Neutrophil (primary cell): ENCODE results near the gene PLA2G4A.

Source experiments
- H3K27ac ChIP-seq: fragments of 200-600 bp; sonication (generic); 2 replicates; pipeline ENCODE4 v1.5.1; 2016; ENCODE audit warnings: mild to moderate bottlenecking, moderate library complexity
- H3K27me3 ChIP-seq: fragments of 200-600 bp; sonication (generic); 2 replicates; pipeline ENCODE4 v1.6.0; 2016; ENCODE audit warnings: mild to moderate bottlenecking
- H3K36me3 ChIP-seq: fragments of 200-600 bp; sonication (generic); 2 replicates; pipeline ENCODE4 v1.5.1; 2017
- H3K4me1 ChIP-seq, 2 experiments: fragments of 200-600 bp in 1 of 2; sonication (generic) in 1 of 2; 1 replicate in 1 of 2; 2 replicates in 1 of 2; pipeline versions ENCODE4 v1.5.1 to v1.6.1; 2013 to 2016; ENCODE audit warnings: low read depth in 1 of 2, low read length in 1 of 2, mild to moderate bottlenecking in 1 of 2, moderate library complexity in 1 of 2; ENCODE audit not compliant: control insufficient read depth in 1 of 2, insufficient read depth in 1 of 2
- H3K4me3 ChIP-seq, 2 experiments: fragments of 200-600 bp in 1 of 2; sonication (generic) in 1 of 2; 1 replicate in 1 of 2; 2 replicates in 1 of 2; pipeline ENCODE4 v1.5.1; 2013 to 2016; ENCODE audit warnings: low read depth in 1 of 2, low read length in 1 of 2, mild to moderate bottlenecking in 1 of 2, moderate library complexity in 1 of 2
- H3K9me3 ChIP-seq: fragments of 200-600 bp; sonication (generic); 2 replicates; pipeline ENCODE4 v1.5.1; 2016
- TF ChIP-seq, protein P1 (sequence below): fragments of 200-600 bp; sonication (generic); IDR thresholded peaks from 2 replicates; pipeline ENCODE4 v1.5.1; 2016; ENCODE audit warnings: antibody characterized with exemption

The PLA2G4A gene

GRCh38 chr1:186831168-186831567 is 2.4 kb downstream of the PLA2G4A start:
- Histone ChIP-seq H3K4me1 (peaks cover 31 to 38% of the 10 kb centered on the region in 2 experiments), H3K36me3 (no peaks in the 10 kb centered on the region), H3K9me3 (no peaks in the 10 kb centered on the region), H3K27me3 (no peaks in the 10 kb centered on the region), H3K27ac (peak overlapping the region; percentile 9), H3K4me3 (peak overlapping the region in 1 of 2 experiments; percentile 71)
- TF ChIP-seq, protein P1, sequence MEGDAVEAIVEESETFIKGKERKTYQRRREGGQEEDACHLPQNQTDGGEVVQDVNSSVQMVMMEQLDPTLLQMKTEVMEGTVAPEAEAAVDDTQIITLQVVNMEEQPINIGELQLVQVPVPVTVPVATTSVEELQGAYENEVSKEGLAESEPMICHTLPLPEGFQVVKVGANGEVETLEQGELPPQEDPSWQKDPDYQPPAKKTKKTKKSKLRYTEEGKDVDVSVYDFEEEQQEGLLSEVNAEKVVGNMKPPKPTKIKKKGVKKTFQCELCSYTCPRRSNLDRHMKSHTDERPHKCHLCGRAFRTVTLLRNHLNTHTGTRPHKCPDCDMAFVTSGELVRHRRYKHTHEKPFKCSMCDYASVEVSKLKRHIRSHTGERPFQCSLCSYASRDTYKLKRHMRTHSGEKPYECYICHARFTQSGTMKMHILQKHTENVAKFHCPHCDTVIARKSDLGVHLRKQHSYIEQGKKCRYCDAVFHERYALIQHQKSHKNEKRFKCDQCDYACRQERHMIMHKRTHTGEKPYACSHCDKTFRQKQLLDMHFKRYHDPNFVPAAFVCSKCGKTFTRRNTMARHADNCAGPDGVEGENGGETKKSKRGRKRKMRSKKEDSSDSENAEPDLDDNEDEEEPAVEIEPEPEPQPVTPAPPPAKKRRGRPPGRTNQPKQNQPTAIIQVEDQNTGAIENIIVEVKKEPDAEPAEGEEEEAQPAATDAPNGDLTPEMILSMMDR: no peak

DNA sequence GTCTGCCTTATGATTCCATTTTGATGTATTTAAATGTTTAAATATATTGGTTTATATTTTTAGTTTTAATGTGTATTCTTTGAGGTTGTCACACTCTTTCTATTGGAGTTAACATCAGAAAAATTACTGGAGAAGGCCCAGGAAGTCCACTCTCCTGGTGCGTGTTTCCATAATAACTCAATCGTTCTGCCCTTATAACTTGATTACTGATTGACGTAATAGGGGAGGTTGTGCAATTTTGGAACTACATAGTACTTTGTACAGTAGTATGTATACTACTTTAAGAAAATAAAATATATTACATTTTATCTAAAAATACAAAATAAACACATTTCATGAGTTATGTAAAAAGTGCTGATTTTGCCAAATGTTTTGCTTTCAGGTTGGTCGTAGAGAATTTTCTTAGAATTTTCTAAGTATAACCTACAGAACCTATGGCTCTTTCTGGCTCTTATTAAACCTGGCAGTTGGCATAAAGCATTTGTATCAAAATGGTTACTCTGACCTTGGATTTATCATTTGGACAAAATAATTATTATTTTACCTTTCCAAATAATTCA is 5.7 kb downstream of the PLA2G4A start:
- Histone ChIP-seq H3K4me1 (peaks cover 41 to 46% of the 10 kb centered on the region in 2 experiments), H3K9me3 (no peaks in the 10 kb centered on the region), H3K27me3 (no peaks in the 10 kb centered on the region), H3K4me3 (no peak overlapping the region), H3K27ac (no peak overlapping the region), H3K36me3 (no peaks in the 10 kb centered on the region)
- TF ChIP-seq, protein P1: no peak

DNA sequence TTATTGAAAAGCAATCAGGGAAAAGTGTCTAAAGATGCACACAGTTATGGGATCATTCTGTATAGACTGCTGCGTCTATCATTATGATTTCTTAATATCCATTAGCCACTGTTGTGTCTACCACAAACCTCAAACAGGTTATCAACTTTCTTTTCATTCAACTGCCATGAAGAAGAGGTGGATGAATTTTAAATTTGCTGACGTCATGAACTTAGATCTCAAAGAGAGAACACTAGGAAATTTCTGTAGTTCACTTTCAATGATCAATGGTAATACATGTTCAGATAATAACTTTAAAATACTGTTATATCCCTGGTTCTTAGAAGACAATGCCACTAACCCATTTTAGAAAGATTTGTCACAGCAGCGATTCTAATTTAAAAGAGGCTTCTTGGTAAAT is 6.7 kb downstream of the PLA2G4A start:
- Histone ChIP-seq H3K4me3 (no peak overlapping the region), H3K36me3 (no peaks in the 10 kb centered on the region), H3K4me1 (peaks cover 41 to 46% of the 10 kb centered on the region in 2 experiments), H3K9me3 (no peaks in the 10 kb centered on the region), H3K27me3 (no peaks in the 10 kb centered on the region), H3K27ac (no peak overlapping the region)
- TF ChIP-seq, protein P1: no peak

GRCh38 chr1:186837806-186838205 is 9.1 kb downstream of the PLA2G4A start:
- Histone ChIP-seq H3K36me3 (no peaks in the 10 kb centered on the region), H3K9me3 (no peaks in the 10 kb centered on the region), H3K4me1 (peaks cover 30 to 33% of the 10 kb centered on the region in 2 experiments), H3K4me3 (no peak overlapping the region), H3K27ac (peak overlapping the region; percentile 74), H3K27me3 (no peaks in the 10 kb centered on the region)
- TF ChIP-seq, protein P1: no peak

GRCh38 chr1:186838380-186839040 is 9.8 kb downstream of the PLA2G4A start:
- H3K27ac ChIP-seq: peak overlapping the region; percentile 74
- H3K27me3 ChIP-seq: no peaks in the 10 kb centered on the region
- peaks cover 30 to 33% of the 10 kb centered on the region in 2 experiments for H3K4me1 ChIP-seq
- H3K4me3 ChIP-seq: no peak overlapping the region
- no peaks in the 10 kb centered on the region for H3K36me3 ChIP-seq
- no peaks in the 10 kb centered on the region for H3K9me3 ChIP-seq
- TF ChIP-seq, protein P1: no peak
